Activated CD4-positive, alpha-beta T cell treated with anti-CD3 and anti-CD28 coated beads for 24 hours (primary cell): ENCODE results near the gene CASKIN2.
"Not testable (repeated sequence)": the region's sequence is repeated elsewhere in the genome, so short reads cannot be mapped to it uniquely, and the experiment has no call there.

Experiments
- DNase-seq, 2 donors: peaks; one replicate each; pipeline ENCODE4 v3.0.0-alpha.2; 2020; ENCODE audit warnings: low read depth in 2 of 2

The CASKIN2 gene

GRCh38 chr17:75472119-75472518 lies 43.2 kb downstream of the CASKIN2 start:
- no peak for DNase-seq

GRCh38 chr17:75471207-75471606 lies 44.1 kb downstream of the CASKIN2 start:
- DNase-seq = no peak

DNA sequence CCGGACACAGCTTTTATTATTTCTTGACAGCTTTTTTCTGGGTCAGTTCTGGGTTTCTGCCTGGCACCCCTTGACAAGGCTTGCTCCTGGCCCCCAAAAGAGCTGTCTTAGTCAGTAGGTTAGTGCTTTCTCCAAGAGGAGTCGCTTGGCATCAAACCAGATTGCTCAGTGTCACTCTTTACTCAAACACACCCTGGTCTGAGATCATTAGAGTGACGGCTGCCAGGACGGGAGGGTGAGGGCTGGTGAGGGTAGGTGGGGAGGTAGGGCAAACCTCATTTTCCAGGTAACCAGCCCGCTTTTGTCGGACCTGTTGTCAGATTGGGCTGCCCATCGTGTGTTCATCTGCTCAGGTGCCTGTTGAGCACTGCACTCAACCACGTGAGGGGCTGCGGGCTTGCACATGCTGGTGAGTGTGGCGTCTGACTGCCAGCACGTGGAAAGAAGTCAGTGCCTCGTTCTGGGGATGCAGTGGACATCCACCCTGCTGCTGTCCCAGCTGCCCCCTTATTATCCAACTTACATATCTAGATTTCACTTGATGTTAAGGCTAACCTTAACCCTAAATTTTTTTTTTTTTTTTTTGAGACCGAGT lies 46.5 kb downstream of the CASKIN2 start:
- no peak for DNase-seq

GRCh38 chr17:75468291-75468754 lies 47.0 kb downstream of the CASKIN2 start:
- DNase-seq = no peak

GRCh38 chr17:75465039-75465438 lies 50.3 kb downstream of the CASKIN2 start:
- no peak for DNase-seq

GRCh38 chr17:75463603-75464002 lies 51.7 kb downstream of the CASKIN2 start:
- no peak for DNase-seq

GRCh38 chr17:75460295-75460694 lies 55.0 kb downstream of the CASKIN2 start:
- DNase-seq = no peak

GRCh38 chr17:75459590-75460267 lies 55.6 kb downstream of the CASKIN2 start:
- DNase-seq = no peak

- DNase-seq = no peak
These were observed 56.1 kb downstream of the CASKIN2 start for GRCh38 chr17:75459246-75459589.

DNA sequence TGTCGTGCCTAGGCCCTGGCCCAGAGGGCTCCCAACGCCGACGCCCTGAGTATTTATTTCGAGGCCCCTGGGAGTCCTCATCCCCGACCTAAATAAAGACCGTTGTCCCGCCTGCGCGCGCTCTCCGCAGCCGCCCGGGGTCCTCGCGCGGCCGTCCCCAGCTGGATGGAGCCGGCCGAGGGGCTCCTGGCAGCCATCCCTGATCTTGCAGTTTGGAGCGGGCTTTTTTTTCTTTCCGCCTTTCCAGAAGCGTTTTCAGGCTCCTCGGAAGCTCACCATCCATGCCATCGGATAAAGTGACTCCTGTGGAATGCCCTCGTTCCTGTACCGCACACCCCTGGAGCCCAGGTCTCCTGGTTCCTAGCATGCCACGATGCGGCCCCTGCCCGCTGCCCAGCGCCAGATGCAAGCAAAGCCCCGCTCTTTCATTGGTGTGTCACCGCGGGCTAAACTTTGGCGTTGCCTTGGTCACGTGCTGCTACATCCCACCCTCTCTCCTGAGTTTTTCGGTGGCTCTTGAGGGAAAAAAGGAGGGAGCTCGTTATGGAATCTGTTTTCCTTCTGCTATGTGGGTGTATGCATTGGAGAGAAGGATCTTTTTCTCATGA lies 58.2 kb downstream of the CASKIN2 start:
- DNase-seq = no peak

DNA sequence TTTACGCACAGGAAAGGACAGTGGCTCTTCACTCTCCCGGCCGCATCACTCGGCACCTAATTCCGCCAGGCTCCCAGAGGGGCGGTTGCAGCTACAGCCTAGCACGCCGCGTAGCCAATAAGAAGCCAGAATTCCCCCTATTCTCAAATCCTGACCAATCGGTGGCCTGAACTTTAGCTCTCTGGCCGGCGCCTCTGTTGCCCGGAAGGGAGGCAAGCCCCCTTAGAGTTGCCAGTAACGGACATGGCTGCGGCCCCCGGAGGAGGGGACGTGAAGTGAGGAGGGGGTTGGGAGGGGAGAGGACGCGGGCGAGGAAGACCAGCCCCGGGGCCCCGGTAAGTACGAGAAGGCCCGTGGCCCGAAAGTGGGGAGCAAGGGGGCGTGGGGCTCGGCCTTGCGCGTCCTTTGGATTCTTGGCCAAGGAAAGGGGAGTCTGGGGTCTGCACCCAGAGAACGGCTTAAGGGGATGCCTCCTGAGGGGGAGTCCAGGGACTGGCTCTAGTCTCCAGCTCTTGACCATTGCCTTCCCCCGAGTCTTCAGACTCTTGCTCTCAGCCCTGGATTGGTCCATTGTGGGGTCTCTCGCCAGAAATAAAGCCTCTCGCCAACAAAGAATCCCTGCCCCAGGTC lies 58.8 kb downstream of the CASKIN2 start, which contains the start of gene TMEM94:
TMEM94 (plus strand) TSS at position 219 of the 630 bp plus-strand sequence. CDS start 15,271 bp downstream, outside the sequence.
- DNase-seq = peak; percentile 80 to 85

DNA sequence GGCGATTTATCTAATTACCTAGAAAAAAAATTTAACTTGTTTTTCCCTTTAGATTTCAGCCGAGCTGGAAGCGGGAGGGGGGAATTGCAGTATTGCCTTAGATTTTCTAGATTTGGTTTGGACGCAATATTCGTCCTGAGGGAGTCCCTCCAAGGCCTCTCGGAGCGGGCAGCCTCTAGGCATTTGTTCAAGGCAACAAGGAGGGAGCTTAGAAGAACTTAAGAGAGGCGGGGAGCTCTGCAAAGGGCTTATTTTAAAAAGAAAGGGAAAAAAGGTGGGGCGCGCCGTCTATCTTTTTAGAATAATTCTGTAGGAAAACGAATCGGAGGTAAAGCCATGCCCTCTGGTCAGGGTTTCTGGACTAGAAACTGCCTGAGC lies 59.3 kb downstream of the CASKIN2 start:
- no peak for DNase-seq

- DNase-seq = not testable (repeated sequence)
These were observed 60.7 kb downstream of the CASKIN2 start for GRCh38 chr17:75454672-75455071.

- DNase-seq = no peak
These were observed 61.1 kb downstream of the CASKIN2 start for GRCh38 chr17:75454193-75454592.

DNA sequence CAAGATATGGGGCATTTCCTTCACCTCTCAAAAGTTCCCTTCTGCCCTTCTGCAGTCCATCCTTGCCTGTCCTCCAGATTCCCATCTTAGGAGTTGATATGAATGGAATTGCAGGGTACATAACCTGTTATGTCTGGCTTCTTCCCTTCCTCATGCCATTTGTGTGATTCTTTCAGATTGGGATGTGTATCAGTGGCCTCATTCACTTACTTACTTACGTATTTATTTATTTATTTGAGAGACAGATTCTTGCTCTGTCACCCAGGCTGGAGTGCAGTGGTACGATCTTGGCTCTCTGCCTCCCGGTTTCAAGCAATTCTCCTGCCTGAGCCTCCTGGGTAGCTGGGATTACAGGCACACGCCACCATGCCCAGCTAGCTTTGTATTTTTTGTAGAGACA lies 65.1 kb downstream of the CASKIN2 start:
- DNase-seq = no peak
